Measurements from ENCODE around the gene STXBP5.

DNA sequence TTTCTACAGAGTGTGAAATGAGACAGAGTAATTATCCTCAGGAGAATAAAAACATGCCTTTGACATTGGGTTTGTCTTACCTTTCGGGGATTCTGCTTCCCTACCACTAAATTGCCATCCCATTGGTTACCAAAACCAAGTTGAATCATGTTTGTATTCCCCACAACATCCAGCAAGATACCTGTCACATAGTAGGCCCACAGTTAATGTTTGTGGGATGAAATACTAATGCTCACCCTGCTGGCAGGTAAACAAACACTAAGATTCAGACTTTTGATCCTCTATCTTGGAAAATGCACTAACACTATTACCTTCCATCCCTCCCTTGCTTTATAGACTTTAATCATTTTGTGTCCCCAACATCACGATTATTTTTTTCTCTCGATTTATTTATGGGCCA lies 8.2 kb upstream of the STXBP5 start:
- TF ChIP-seq POLR2AphosphoS5 (IDR thresholded peaks at IDR 0.05; ENCODE audit: borderline replicate concordance, low read depth, low read length) (no peak), EZH2 (IDR thresholded peaks at IDR 0.05) (no peak), FOXP2 (optimal IDR thresholded peaks at IDR 0.05; ENCODE audit: control extremely low read depth, extremely low read length, insufficient read depth) (no peak)
